K562 (cell line): ENCODE measurements around the gene LRRC15. TPM values are rescaled to one million over a fixed set of nuclear protein-coding genes. Genes with fewer than 3 reads are reported as not detected.
A peak's percentile ranks its signal among the peaks of the same experiment; 100 is the strongest.

ENCODE experiments used
- BACH1 ChIP-seq: fragments of 200-800 bp; sonication (Bioruptor generic); IDR thresholded peaks from 2 replicates; pipeline ENCODE4 v1.6.1; 2016; ENCODE audit warnings: missing genetic modification characterization, missing compliant biosample characterization
- CBX5 ChIP-seq: IDR thresholded peaks from 2 replicates; pipeline ENCODE4 v1.6.1; 2014; ENCODE audit warnings: low read depth, borderline replicate concordance
- DMBX1 ChIP-seq: fragments of 250-450 bp; sonication (Bioruptor Pico); IDR thresholded peaks from 2 replicates; pipeline ENCODE4 v1.8.0; 2022; ENCODE audit warnings: inconsistent platforms, mild to moderate bottlenecking, moderate library complexity, borderline replicate concordance
- HEY1 ChIP-seq: fragments of 250-450 bp; sonication (Bioruptor Pico); IDR thresholded peaks from 2 replicates; pipeline ENCODE4 v1.5.0; 2020; ENCODE audit warnings: mild to moderate bottlenecking, moderate library complexity, borderline replicate concordance
- HNRNPK ChIP-seq: fragments of 200-400 bp; formaldehyde crosslinking; IDR thresholded peaks from one replicate; pipeline ENCODE4 v1.6.1; 2018; ENCODE audit warnings: mild to moderate bottlenecking, low read depth, low read length; ENCODE audit not compliant: poor library complexity, severe bottlenecking
- HNRNPLL ChIP-seq: fragments of 200-400 bp; formaldehyde crosslinking; IDR thresholded peaks from 2 replicates; pipeline ENCODE4 v1.6.1; 2017; ENCODE audit warnings: low read length, low read depth, mild to moderate bottlenecking; ENCODE audit not compliant: poor library complexity, severe bottlenecking
- MCM2 ChIP-seq: fragments of 450-650 bp; IDR thresholded peaks from 2 replicates; pipeline ENCODE4 v1.6.1; 2017; ENCODE audit warnings: low read depth, mild to moderate bottlenecking
- POLR3A ChIP-seq: IDR thresholded peaks from 2 replicates; pipeline ENCODE4 v1.6.1; 2011; ENCODE audit warnings: borderline replicate concordance, mild to moderate bottlenecking, moderate library complexity; ENCODE audit not compliant: insufficient read length, insufficient read depth; ENCODE audit errors: extremely low read depth
- PRMT5 ChIP-seq: sonication (generic); formaldehyde crosslinking; IDR thresholded peaks from 2 replicates; pipeline ENCODE4 v1.5.0; 2020; ENCODE audit warnings: missing genetic modification reagents
- RBM22 ChIP-seq: fragments of 200-400 bp; formaldehyde crosslinking; IDR thresholded peaks from 2 replicates; pipeline ENCODE4 v1.6.1; 2018; ENCODE audit warnings: low read length, low read depth; ENCODE audit not compliant: poor library complexity, severe bottlenecking
- RNF2 ChIP-seq: sonication (generic); IDR thresholded peaks from 2 replicates; pipeline ENCODE4 v1.6.1; 2016
- SMC3 ChIP-seq: conservative IDR thresholded peaks from 2 replicates; pipeline ENCODE4 v1.6.1; 2011; ENCODE audit warnings: low read depth, low read length, improper control_type of control experiment; ENCODE audit not compliant: insufficient read depth
- UBTF ChIP-seq, 2 experiments: IDR thresholded peaks; 2 replicates each; pipeline ENCODE4 v1.6.1; 2012; ENCODE audit warnings: improper control_type of control experiment in 2 of 2, low read depth in 2 of 2, low read length in 2 of 2, borderline replicate concordance in 1 of 2
- YY1 ChIP-seq, 3 experiments: IDR thresholded peaks; 2 replicates each; pipeline ENCODE4 v1.6.1; 2011; ENCODE audit warnings: low read length in 2 of 3, mild to moderate bottlenecking in 2 of 3, moderate library complexity in 2 of 3, borderline replicate concordance in 1 of 3, control low read depth in 1 of 3, low read depth in 1 of 3; ENCODE audit not compliant: insufficient read depth in 3 of 3, insufficient replicate concordance in 2 of 3, control insufficient read depth in 1 of 3, insufficient read length in 1 of 3; ENCODE audit errors: extremely low read depth in 1 of 3
- ZC3H4 ChIP-seq: sonication (generic); formaldehyde crosslinking; IDR thresholded peaks from 2 replicates; pipeline ENCODE4 v1.9.0; 2021; ENCODE audit warnings: missing genetic modification reagents, borderline replicate concordance
- ZNF134 ChIP-seq: fragments of 250-450 bp; sonication (Bioruptor Pico); conservative IDR thresholded peaks from 2 replicates; pipeline ENCODE4 v1.4.0; 2020
- ZNF282 ChIP-seq: sonication (generic); formaldehyde crosslinking; IDR thresholded peaks from 2 replicates; pipeline ENCODE4 v1.8.1; 2023; ENCODE audit warnings: missing genetic modification reagents
- polyA plus RNA-seq, 8 experiments: library from polyadenylated mRNA; depleted of rRNA in 4 of 8; stranded (reverse) in 5 of 8; unstranded in 3 of 8; fragments of >200 nt; fragmentation: Nextera tagmentation in 2 of 8; fragmentation: Illumina TruSeq in 1 of 8; extraction: Ambion mirVana in 2 of 8; extraction: Trizol in 1 of 8; gene quantifications; 2 replicates each; pipeline versions ENCODE4 v1.2.1 to v1.2.3, GENCODE V29; 2011 to 2014; ENCODE audit warnings: inconsistent platforms in 1 of 8, missing spikeins in 1 of 8
- total RNA-seq, 7 experiments: library from RNA; depleted of rRNA in 6 of 7; stranded (reverse); fragments of >200 nt in 6 of 7; fragmentation: Illumina TruSeq in 2 of 7; extraction: Trizol in 2 of 7; gene quantifications; 2 replicates each; pipeline versions ENCODE4 v1.2.1 to v1.2.3, GENCODE V29; 2011 to 2021; ENCODE audit warnings: low replicate concordance in 1 of 7
- TF ChIP-seq, protein P1 (sequence below), 2 experiments: fragments of 450-650 bp; IDR thresholded peaks; 2 replicates each; pipeline ENCODE4 v1.6.1; 2016
- TF ChIP-seq, protein P2 (sequence below): sonication (generic); formaldehyde crosslinking; IDR thresholded peaks from 2 replicates; pipeline ENCODE4 v1.4.0; 2020; ENCODE audit warnings: mild to moderate bottlenecking, missing genetic modification reagents

The LRRC15 gene
- total and polyA plus RNA-seq, 9 of the 15 experiments (the other 6 are each of a cell fraction or from before 2014, with no cell fraction given): not detected

DNA sequence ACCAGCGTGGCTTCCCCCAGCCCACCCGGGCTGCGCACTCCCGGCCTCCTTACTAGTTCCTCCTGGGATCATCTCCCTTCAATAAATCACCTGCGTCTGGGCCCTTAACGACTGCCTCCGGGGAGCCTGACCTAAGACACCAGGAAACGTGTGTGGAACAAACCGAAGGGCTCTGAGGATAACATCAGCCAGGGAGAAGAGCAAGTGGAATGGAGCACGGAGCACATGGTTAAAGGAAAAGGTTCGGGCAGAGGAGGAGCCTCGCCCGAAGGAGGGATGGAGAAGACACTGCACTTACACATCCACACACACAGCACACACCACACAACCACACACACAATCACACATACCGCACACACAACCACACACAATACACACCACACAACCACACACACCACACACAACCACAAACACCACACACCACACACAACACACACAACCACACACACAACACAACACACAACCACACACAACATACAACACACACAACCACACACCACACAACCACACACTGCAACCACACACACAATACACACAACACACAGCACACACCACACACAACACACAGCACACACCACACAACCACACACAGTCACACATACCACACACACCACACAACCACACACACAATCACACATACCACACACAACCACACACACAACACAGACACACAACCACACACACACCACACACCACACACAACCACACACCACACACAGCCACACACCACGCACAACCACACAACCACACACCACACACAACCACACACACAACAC is 43.2 kb downstream of the LRRC15 start (continued):
- TF ChIP-seq YY1 (IDR thresholded peaks at IDR 0.05; ENCODE audit: borderline replicate concordance in 1 of 3, control insufficient read depth in 1 of 3, extremely low read depth in 1 of 3, insufficient read depth in 3 of 3, insufficient read length in 1 of 3, insufficient replicate concordance in 2 of 3, low read depth in 1 of 3, low read length in 2 of 3): no peak
- TF ChIP-seq ZNF134 (CRISPR knock-in tag): no peak
- TF ChIP-seq HEY1 (CRISPR knock-in tag): no peak
- no peak for TF ChIP-seq HNRNPK
- no peak for TF ChIP-seq HNRNPLL
- TF ChIP-seq ZC3H4 (CRISPR knock-in tag): 0 out of 2 replicates have a peak, but pooled peaks have one; percentile 52
- TF ChIP-seq BACH1 (tag): no peak
- no peak for TF ChIP-seq DMBX1
- TF ChIP-seq, protein P1, sequence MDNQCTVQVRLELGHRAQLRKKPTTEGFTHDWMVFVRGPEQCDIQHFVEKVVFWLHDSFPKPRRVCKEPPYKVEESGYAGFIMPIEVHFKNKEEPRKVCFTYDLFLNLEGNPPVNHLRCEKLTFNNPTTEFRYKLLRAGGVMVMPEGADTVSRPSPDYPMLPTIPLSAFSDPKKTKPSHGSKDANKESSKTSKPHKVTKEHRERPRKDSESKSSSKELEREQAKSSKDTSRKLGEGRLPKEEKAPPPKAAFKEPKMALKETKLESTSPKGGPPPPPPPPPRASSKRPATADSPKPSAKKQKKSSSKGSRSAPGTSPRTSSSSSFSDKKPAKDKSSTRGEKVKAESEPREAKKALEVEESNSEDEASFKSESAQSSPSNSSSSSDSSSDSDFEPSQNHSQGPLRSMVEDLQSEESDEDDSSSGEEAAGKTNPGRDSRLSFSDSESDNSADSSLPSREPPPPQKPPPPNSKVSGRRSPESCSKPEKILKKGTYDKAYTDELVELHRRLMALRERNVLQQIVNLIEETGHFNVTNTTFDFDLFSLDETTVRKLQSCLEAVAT (IDR thresholded peaks at IDR 0.05): peak; percentile 92; a peak in 3 of 4 replicates
- no peak for TF ChIP-seq RBM22
- TF ChIP-seq UBTF (IDR thresholded peaks at IDR 0.05; ENCODE audit: borderline replicate concordance in 1 of 2, low read depth in 2 of 2, low read length in 2 of 2): no peak
- no peak for TF ChIP-seq ZNF282 (CRISPR knock-in tag)
- TF ChIP-seq, protein P2, sequence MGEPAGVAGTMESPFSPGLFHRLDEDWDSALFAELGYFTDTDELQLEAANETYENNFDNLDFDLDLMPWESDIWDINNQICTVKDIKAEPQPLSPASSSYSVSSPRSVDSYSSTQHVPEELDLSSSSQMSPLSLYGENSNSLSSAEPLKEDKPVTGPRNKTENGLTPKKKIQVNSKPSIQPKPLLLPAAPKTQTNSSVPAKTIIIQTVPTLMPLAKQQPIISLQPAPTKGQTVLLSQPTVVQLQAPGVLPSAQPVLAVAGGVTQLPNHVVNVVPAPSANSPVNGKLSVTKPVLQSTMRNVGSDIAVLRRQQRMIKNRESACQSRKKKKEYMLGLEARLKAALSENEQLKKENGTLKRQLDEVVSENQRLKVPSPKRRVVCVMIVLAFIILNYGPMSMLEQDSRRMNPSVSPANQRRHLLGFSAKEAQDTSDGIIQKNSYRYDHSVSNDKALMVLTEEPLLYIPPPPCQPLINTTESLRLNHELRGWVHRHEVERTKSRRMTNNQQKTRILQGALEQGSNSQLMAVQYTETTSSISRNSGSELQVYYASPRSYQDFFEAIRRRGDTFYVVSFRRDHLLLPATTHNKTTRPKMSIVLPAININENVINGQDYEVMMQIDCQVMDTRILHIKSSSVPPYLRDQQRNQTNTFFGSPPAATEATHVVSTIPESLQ (CRISPR knock-in tag): no peak
- no peak for TF ChIP-seq POLR3A
- no peak for TF ChIP-seq MCM2
- no peak for TF ChIP-seq RNF2
- TF ChIP-seq CBX5: no peak
- TF ChIP-seq PRMT5 (CRISPR knock-in tag): no peak
- no peak for TF ChIP-seq SMC3
